Parathyroid adenoma (tissue), 2 donors: Measurements from ENCODE around the gene TAL1.

Source experiments
- H2AFZ ChIP-seq: fragments of 300-600 bp; sonication (generic); one replicate; pipeline ENCODE4 v1.7.0; 2017; ENCODE audit warnings: antibody characterized with exemption, mild to moderate bottlenecking
- H3K27ac ChIP-seq: fragments of 300-600 bp; sonication (generic); one replicate; pipeline ENCODE4 v1.7.0; 2017
- H3K27me3 ChIP-seq: fragments of 300-600 bp; sonication (generic); one replicate; pipeline ENCODE4 v1.7.0; 2017; ENCODE audit warnings: low read length; ENCODE audit not compliant: control insufficient read depth, insufficient read depth
- H3K36me3 ChIP-seq: fragments of 300-600 bp; sonication (generic); one replicate; pipeline ENCODE4 v1.7.0; 2017; ENCODE audit warnings: low read length; ENCODE audit not compliant: control insufficient read depth, insufficient read depth
- H3K4me1 ChIP-seq: fragments of 300-600 bp; sonication (generic); one replicate; pipeline ENCODE4 v1.7.0; 2017; ENCODE audit warnings: control low read depth
- H3K4me2 ChIP-seq: fragments of 300-600 bp; sonication (generic); one replicate; pipeline ENCODE4 v1.7.0; 2017; ENCODE audit warnings: low read length
- H3K4me3 ChIP-seq: fragments of 300-600 bp; sonication (generic); one replicate; pipeline ENCODE4 v1.7.0; 2017; ENCODE audit warnings: low read depth, low read length
- H3K79me2 ChIP-seq: fragments of 300-600 bp; sonication (generic); one replicate; pipeline ENCODE4 v1.7.0; 2017; ENCODE audit warnings: control low read depth
- H3K9ac ChIP-seq: fragments of 300-600 bp; sonication (generic); one replicate; pipeline ENCODE4 v1.7.0; 2017; ENCODE audit warnings: mild to moderate bottlenecking
- H3K9me3 ChIP-seq: fragments of 300-600 bp; sonication (generic); one replicate; pipeline ENCODE4 v1.7.0; 2017; ENCODE audit warnings: low read length; ENCODE audit not compliant: control insufficient read depth
- TF ChIP-seq, protein P1 (sequence below): fragments of 300-600 bp; sonication (generic); IDR thresholded peaks from one replicate; pipeline ENCODE4 v1.7.0; 2017; ENCODE audit warnings: antibody characterized with exemption, mild to moderate bottlenecking
- donor health status: primary hyperparathyroidism.

Gene TAL1

DNA sequence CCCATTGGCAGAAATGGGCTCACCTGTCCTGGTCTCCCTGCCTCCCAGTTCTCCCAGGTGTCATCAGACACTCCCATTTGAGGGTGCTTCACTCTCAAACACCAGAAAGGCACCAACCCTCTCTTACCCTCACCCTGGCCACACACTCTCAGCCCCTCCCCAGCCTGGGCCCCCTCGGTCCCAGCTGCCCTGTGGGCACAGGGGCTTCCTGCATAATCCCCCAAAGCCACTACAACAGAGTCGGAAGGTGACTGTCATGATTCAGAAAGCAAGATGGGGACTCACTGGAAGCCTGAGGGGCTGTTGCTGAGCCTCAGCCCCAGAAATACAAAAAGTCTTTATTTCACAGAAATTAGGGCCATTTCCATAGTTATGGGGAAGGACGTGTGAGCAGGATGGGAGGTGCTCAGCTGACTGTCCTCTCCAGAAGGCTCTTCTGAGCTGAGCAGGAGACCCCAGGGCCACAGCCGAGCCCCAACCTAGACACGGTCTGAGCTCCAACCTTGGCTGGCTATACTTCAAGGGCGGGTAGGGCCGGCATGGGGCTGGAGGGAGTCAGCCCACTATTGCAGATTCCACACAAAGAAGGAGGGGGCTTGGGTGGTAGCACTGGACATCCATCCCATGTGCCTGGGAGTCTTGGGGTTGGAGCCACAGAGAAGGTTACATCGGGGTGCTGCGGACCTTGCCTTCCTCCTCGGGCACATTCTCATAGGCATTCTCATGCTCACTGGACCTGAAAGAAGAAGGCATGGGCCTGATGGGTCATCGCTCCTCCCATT lies 48.5 kb downstream of the TAL1 start:
- Histone ChIP-seq H3K9ac (no peak overlapping the region), H3K27ac (no peak overlapping the region), H3K9me3 (no peaks in the 10 kb centered on the region), H3K27me3 (no peaks in the 10 kb centered on the region), H3K79me2 (no peaks in the 10 kb centered on the region), H3K36me3 (no peaks in the 10 kb centered on the region), H3K4me1 (no peaks in the 10 kb centered on the region), H3K4me3 (no peak overlapping the region), H3K4me2 (no peak overlapping the region), H2AFZ (no peak overlapping the region)
- TF ChIP-seq, protein P1, sequence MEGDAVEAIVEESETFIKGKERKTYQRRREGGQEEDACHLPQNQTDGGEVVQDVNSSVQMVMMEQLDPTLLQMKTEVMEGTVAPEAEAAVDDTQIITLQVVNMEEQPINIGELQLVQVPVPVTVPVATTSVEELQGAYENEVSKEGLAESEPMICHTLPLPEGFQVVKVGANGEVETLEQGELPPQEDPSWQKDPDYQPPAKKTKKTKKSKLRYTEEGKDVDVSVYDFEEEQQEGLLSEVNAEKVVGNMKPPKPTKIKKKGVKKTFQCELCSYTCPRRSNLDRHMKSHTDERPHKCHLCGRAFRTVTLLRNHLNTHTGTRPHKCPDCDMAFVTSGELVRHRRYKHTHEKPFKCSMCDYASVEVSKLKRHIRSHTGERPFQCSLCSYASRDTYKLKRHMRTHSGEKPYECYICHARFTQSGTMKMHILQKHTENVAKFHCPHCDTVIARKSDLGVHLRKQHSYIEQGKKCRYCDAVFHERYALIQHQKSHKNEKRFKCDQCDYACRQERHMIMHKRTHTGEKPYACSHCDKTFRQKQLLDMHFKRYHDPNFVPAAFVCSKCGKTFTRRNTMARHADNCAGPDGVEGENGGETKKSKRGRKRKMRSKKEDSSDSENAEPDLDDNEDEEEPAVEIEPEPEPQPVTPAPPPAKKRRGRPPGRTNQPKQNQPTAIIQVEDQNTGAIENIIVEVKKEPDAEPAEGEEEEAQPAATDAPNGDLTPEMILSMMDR = no peak

DNA sequence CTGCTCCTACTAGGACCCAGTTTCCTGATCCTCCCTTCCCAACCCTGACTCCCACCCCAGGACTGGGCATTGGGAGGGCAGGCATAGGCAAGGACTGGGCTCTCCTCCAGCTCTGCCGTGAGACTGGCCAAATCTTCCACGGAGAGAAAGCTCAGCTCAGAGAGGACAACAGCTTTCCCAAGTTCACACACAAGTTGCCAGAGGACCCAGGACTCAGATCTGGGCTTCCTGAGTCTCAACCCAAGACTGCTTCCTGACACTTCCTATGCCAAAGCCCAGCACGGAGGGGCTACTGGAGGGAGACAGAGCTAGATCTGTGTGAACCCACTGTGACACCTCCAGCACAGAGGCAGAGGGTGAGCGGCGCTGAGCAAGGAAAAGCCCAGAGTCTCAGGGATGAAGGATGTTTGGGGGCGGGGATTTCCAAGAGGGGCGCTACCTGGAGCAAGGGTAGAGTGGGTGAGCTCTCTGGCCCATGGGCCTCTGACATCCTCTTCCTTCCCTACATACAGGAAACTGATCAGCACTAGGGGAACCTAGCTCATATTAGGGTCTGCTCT lies 49.3 kb downstream of the TAL1 start:
- Histone ChIP-seq H3K9ac (no peak overlapping the region), H3K4me3 (no peak overlapping the region), H3K36me3 (no peaks in the 10 kb centered on the region), H3K4me1 (no peaks in the 10 kb centered on the region), H3K27ac (no peak overlapping the region), H3K4me2 (no peak overlapping the region), H3K27me3 (no peaks in the 10 kb centered on the region), H3K79me2 (no peaks in the 10 kb centered on the region), H3K9me3 (no peaks in the 10 kb centered on the region), H2AFZ (no peak overlapping the region)
- TF ChIP-seq, protein P1 = no peak

DNA sequence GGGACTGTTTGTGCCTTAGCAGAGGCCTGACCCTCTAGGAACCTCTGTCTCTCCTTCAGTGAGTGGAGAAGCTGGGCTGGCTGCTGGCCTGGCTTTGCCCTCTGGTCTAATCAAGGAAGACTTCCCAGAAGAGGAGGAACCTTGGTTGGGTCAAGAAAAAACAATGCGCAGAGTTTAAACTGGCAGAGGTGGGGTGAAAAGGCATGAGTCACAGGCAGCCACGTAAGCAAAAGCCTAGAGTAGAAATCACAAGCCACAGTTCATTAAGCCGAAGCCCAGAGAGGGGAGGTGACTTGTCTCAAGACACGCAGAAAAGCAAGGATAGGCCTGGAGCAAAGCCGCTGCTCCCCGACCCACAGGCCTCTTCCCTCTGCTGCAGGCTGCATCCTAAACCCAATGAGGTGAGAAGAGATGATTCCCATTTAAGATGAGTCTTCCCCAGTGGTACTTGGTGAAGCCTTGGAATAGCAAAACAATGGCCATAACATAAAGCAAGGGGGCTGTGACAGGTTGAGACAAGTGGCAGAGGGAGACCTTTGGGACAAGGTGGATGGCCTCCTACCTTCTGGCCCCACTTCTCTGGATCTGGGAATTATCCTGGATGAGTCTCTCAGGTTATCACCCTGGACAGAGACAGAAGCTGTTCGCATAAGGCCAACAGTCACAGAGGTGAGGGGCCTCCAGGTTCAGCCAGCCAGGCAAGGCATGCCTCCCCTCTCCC lies 49.9 kb downstream of the TAL1 start:
- no peak overlapping the region for H3K4me2 ChIP-seq
- no peaks in the 10 kb centered on the region for H3K79me2 ChIP-seq
- TF ChIP-seq, protein P1 = no peak
- no peak overlapping the region for H2AFZ ChIP-seq
- H3K9ac ChIP-seq = no peak overlapping the region
- H3K9me3 ChIP-seq = no peaks in the 10 kb centered on the region
- H3K36me3 ChIP-seq = no peaks in the 10 kb centered on the region
- no peak overlapping the region for H3K4me3 ChIP-seq
- no peaks in the 10 kb centered on the region for H3K4me1 ChIP-seq
- no peaks in the 10 kb centered on the region for H3K27me3 ChIP-seq
- H3K27ac ChIP-seq = no peak overlapping the region

DNA sequence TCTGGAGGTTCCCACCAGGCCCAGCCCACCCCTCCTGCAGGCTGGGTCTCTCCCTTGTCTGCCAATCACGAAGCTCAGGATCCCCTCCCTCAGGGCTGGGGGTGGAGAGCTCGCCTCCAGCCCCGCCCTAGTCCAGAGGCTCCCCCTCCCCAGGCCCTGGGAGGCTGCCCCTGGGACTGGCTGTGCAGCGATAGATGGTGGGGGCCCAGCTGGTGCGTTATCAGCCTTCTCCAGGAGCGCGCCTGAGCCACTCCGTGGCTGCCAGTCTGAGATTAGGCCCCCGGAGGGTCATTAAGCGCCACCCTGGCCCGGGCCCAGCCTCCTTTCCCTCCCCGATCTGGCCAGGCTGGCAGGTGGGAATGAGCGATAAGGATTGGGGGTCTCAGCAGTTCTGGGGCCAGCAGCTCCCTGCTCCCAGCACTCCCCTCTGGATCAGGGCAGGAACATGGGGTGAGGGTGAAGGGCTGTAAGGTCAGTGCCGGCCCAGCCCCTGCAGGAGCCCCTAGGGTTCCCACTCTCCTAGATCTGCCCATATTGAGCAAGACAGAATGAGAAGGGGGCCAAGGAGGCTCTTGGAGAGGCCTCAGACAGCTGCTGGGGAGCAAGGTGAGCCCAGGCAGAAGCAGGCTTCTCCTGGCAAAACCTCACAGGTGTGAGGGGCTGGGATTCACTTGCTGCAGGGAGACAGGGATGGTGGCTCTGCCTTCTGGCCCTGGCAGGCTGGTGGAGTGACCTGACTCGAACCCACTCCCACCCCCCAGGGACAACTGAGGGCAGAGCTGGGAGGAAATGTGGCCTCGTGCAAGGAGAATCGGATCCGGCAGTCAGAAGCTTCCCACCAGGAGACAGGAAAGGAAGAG lies 50.7 kb downstream of the TAL1 start:
- H3K4me3 ChIP-seq = no peak overlapping the region
- H3K36me3 ChIP-seq = no peaks in the 10 kb centered on the region
- no peak overlapping the region for H3K27ac ChIP-seq
- TF ChIP-seq, protein P1 = no peak
- H3K4me2 ChIP-seq = no peak overlapping the region
- no peaks in the 10 kb centered on the region for H3K27me3 ChIP-seq
- no peaks in the 10 kb centered on the region for H3K4me1 ChIP-seq
- no peaks in the 10 kb centered on the region for H3K9me3 ChIP-seq
- H2AFZ ChIP-seq = no peak overlapping the region
- H3K79me2 ChIP-seq = no peaks in the 10 kb centered on the region
- H3K9ac ChIP-seq = no peak overlapping the region
